Lung (tissue), 12 donors: ENCODE data around the gene CFAP97. TPM values are rescaled to one million over a fixed set of nuclear protein-coding genes. Genes with fewer than 3 reads are reported as not detected.
"Not testable (repeated sequence)": the region's sequence is repeated elsewhere in the genome, so short reads cannot be mapped to it uniquely, and the experiment has no call there.

ENCODE experiments used
- ATAC-seq: fragments of 200-7000 bp; cut with Tn5 transposase; one replicate; pipeline ENCODE4 v1.9.1; 2020; ENCODE audit warnings: moderate number of reproducible peaks; ENCODE audit not compliant: insufficient read depth, low FRiP score
- DNase-seq, 3 donors: peaks; one replicate each; pipeline ENCODE4 v3.0.0-alpha.2; 2013 to 2017
- H3K27ac ChIP-seq, 2 donors: one replicate each; pipeline ENCODE4 v1.5.1; 2013; ENCODE audit warnings: mild to moderate bottlenecking in 2 of 2, moderate library complexity in 2 of 2, control low read depth in 1 of 2, inconsistent platforms in 1 of 2, low read depth in 1 of 2, low read length in 1 of 2
- H3K27me3 ChIP-seq, 3 donors: one replicate each; pipeline ENCODE4 v1.5.1; 2013; ENCODE audit warnings: low read length in 2 of 3; ENCODE audit not compliant: control insufficient read depth in 3 of 3, insufficient read depth in 3 of 3
- H3K36me3 ChIP-seq, 4 donors: one replicate each; pipeline ENCODE4 v1.5.1; 2013; ENCODE audit warnings: low read length in 4 of 4, mild to moderate bottlenecking in 1 of 4, moderate library complexity in 1 of 4; ENCODE audit not compliant: control insufficient read depth in 4 of 4, insufficient read depth in 4 of 4
- H3K4me1 ChIP-seq, 5 donors: one replicate each; pipeline ENCODE4 v1.5.1; 2013; ENCODE audit warnings: low read length in 5 of 5, mild to moderate bottlenecking in 2 of 5, moderate library complexity in 1 of 5; ENCODE audit not compliant: control insufficient read depth in 5 of 5, insufficient read depth in 5 of 5
- H3K4me3 ChIP-seq: one replicate; pipeline ENCODE4 v1.5.1; 2013; ENCODE audit warnings: mild to moderate bottlenecking, control low read depth, moderate library complexity
- H3K9ac ChIP-seq, 2 donors: one replicate each; pipeline ENCODE4 v1.5.1; 2013; ENCODE audit warnings: low read length in 2 of 2, control low read depth in 1 of 2; ENCODE audit not compliant: insufficient read depth in 1 of 2
- H3K9me3 ChIP-seq, 4 donors: one replicate each; pipeline ENCODE4 v1.5.1; 2013; ENCODE audit warnings: low read length in 3 of 4, mild to moderate bottlenecking in 1 of 4, moderate library complexity in 1 of 4; ENCODE audit not compliant: control insufficient read depth in 4 of 4, insufficient read depth in 3 of 4
- CTCF ChIP-seq: IDR thresholded peaks from 2 replicates; pipeline ENCODE4 v1.5.1; 2012; ENCODE audit warnings: mild to moderate bottlenecking; ENCODE audit errors: control extremely low read depth, extremely low read depth
- WGBS, 2 donors: extraction: QIAGEN DNeasy Blood & Tissue Kit; methylation state at CpG; one replicate each; pipeline ENCODE4 v1.1.7; 2013; 5-methylcytosine and 5-hydroxymethylcytosine counted together
- polyA plus RNA-seq, 2 donors: library from polyadenylated mRNA; stranded (reverse); fragments of 200-250 nt; gene quantifications; one replicate each; pipeline ENCODE4 v1.2.1, GENCODE V29; 2013
- total RNA-seq, 2 donors: library from RNA; depleted of rRNA in 1 of 2; stranded (reverse); fragments of >200 nt in 1 of 2; gene quantifications; one replicate each; pipeline ENCODE4 v1.2.1, GENCODE V29; 2014 to 2021
- donor health status: control.
- donor health status: control.
- donor health status: Bipolar disorder and iron deficiency.
- donor health status: healthy.
- donor health status: DM: yes; HTN: yes; CAD: no.

CFAP97 gene
- total and polyA plus RNA-seq, 4 donors = 5.4 to 39.2 (median 22.0) TPM

DNA sequence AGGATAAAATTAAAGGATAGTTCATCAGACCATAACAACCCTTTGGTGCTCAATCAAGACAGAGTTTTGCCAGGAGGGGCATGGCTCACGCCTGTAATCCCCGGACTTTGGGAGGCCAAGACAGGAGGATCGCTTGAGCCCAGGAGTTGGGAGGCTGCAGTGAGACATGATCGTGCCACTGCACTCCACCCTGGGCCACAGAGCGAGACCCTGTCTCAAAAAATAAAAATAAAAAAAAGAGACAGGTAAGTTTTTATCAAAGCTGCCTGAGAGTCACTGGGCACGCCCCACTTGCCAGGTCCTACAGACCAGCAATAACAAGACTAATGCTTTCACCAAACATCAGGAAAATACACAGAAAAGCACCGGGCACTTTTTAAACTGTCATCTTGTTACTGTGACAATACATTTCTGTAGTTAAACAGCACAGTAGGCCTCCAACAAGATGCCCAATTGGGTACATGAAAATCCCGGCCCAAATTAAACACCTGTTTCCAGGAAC lies 765 bp downstream of the CFAP97 start:
- no peaks in the 10 kb centered on the region for H3K27me3 ChIP-seq
- TF ChIP-seq CTCF = no peak
- peak overlapping the region; percentile 96 to 98 for H3K27ac ChIP-seq
- H3K36me3 ChIP-seq = peaks cover 0 to 1% (median 0%) of the 10 kb centered on the region in 4 donors
- ATAC-seq (no peak), DNase-seq (peak in 2 of 3 donors; percentile 48 to 65)
- H3K9ac ChIP-seq = peak overlapping the region in 1 of 2 donors; percentile 71
- peaks cover 0 to 14% (median 5%) of the 10 kb centered on the region in 5 donors for H3K4me1 ChIP-seq
- H3K9me3 ChIP-seq = no peaks in the 10 kb centered on the region
- peak overlapping the region; percentile 72 for H3K4me3 ChIP-seq
- 66 to 70% methylated on average over 8 of the region's 8 CpGs for WGBS, 2 donors

DNA sequence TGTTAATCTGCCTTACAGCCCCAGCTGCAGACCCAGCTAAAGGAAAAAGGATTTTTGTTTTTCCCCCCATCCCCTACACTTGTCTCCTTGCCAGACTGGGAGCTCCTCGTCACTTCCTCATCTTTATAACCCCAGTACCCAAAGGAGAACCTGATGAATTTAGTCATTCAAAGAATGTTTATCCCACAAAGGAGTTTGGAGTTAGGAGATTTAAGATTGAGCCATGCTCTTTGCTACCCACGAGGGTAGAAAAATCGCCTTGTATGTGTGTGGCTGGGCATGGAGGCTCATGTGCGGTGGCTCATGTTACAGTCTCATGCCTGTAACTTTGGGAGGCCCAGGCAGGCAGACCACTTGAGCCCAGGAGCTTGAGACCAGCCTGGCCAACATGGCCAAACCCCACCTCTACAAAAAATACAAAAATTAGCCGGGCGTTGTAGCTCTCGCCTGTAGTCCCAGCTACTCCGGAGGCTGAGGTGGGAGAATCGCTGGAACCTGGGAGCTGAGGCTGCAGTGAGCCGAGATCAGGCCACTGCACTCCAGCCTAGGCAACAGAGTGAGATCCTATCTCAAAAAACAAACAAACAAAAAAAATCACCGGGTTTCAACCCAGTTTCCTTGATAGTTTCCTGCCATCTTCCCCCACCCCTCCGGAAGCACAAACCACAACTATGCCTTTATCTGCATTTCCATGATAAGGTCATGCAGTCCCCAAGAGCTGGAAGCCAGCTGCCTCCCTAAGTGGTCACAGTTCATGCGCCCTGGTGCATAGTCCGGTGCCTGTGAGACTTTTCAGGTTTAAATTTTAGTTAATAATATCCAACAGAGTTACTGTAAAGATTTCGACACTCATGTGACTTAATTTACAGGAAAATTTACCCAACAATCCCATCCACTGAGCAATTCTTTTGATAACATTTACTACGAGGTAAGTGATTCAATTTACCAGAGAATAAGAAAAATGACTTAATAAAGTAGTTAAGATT lies 1.5 kb downstream of the CFAP97 start:
- H3K9ac ChIP-seq = peak overlapping the region in 1 of 2 donors; percentile 71

GRCh38 chr4:185198189-185198588 lies 5.6 kb downstream of the CFAP97 start:
- H3K4me3 ChIP-seq, H3K9me3 ChIP-seq, H3K4me1 ChIP-seq, ATAC-seq, H3K27me3 ChIP-seq, DNase-seq, H3K27ac ChIP-seq, H3K36me3 ChIP-seq, H3K9ac ChIP-seq: not testable (repeated sequence)
- WGBS, 2 donors = 93 to 95% methylated on average over 4 of the region's 4 CpGs

More for the DNA sequence above, 1.5 kb downstream of the CFAP97 start:
- H3K9me3 ChIP-seq = no peaks in the 10 kb centered on the region
- H3K27me3 ChIP-seq = no peaks in the 10 kb centered on the region
- peaks cover 0 to 14% (median 5%) of the 10 kb centered on the region in 5 donors for H3K4me1 ChIP-seq
- TF ChIP-seq CTCF = no peak
- WGBS, 2 donors = 45 to 62% methylated on average over 16 of the region's 16 CpGs
- peaks cover 0 to 1% (median 0%) of the 10 kb centered on the region in 4 donors for H3K36me3 ChIP-seq
- ATAC-seq (no peak), DNase-seq (peak in 2 of 3 donors; percentile 26 to 45)
- H3K27ac ChIP-seq = peak overlapping the region; percentile 26 to 77
- H3K4me3 ChIP-seq = no peak overlapping the region

DNA sequence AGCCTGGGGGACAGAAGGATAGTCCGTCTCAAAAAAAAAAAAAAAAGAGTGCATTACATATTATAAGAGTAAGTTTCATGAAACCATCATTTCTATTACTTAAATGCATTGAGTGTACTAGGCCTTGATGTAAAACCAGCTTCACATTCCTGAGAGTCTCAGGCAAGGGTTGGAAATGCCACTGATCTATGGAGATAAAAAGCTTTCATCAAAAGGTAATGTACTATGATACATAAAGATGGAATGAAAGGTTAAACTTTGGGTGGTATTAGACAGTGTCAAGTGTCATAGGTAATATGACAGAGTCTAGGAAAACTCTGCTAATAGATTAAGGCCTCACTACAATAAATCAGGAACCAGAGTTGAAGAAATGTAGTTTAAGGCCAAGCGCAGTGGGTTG lies 7.4 kb downstream of the CFAP97 start:
- ATAC-seq (no peak), DNase-seq (no peak)
- H3K4me3 ChIP-seq = no peak overlapping the region
- TF ChIP-seq CTCF = no peak
- no peaks in the 10 kb centered on the region for H3K27me3 ChIP-seq
- H3K9me3 ChIP-seq = peaks cover 0 to 3% (median 0%) of the 10 kb centered on the region in 4 donors
- peaks cover 0 to 1% (median 0%) of the 10 kb centered on the region in 4 donors for H3K36me3 ChIP-seq
- WGBS, 2 donors = 98 to 100% methylated on average over 2 of the region's 2 CpGs
- no peak overlapping the region for H3K27ac ChIP-seq
- H3K9ac ChIP-seq = no peak overlapping the region
- peaks cover 0 to 2% (median 0%) of the 10 kb centered on the region in 5 donors for H3K4me1 ChIP-seq
